ENCODE data around the gene HSD17B7. TPM values are rescaled to one million over a fixed set of nuclear protein-coding genes. Genes with fewer than 3 reads are reported as not detected.

HSD17B7 gene
- total and polyA plus RNA-seq, 10 of the 15 experiments (the other 5 are each of a cell fraction or from before 2014, with no cell fraction given) = 32.9 to 88.1 (median 36.3) TPM

DNA sequence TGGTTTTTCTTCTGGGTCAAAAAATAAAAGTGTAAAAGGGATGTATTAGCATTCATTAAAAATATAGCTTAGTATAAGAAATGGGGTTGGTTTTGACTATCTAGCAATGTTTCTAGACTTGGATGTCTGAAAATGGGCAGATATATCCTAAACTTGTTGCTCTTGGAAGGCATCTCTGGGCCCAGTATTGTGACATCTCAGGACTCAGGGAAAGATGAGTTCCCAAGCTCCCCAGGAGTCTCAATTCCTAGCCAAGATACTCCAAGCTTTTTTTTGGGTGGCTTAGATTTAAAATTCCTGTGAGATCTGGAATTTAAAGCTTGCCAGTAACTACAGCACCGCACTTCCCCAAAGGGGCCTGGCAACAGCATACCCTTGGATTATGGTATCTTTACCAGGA lies 11.5 kb upstream of the HSD17B7 start:
- RAD21 ChIA-PET (ENCODE audit: unreplicated experiment) = interaction anchor here (0.7 kb wide), 2 partner anchors 147 to 156 kb away, joined by 3 to 5 read pairs; no protein-coding TSS in a partner anchor
- Histone ChIP-seq H3K4me2 (ENCODE audit: control insufficient read depth, insufficient read depth) (no peak overlapping the region), H3K27ac (ENCODE audit: control insufficient read depth, insufficient read depth) (no peak overlapping the region), H4K20me1 (ENCODE audit: control insufficient read depth, insufficient read depth) (no peaks in the 10 kb centered on the region), H3K9me3 (replicated peaks; ENCODE audit: control insufficient read depth, insufficient read depth, low read length) (no peaks in the 10 kb centered on the region), H3K9ac (ENCODE audit: control insufficient read depth, insufficient read depth, low read length) (no peak overlapping the region), H3K36me3 (ENCODE audit: control insufficient read depth in 2 of 2, insufficient read depth in 2 of 2, low read length in 1 of 2) (no peaks in the 10 kb centered on the region), H3K4me3 (no peak overlapping the region), H3K79me2 (ENCODE audit: control insufficient read depth, insufficient read depth, low read length) (no peaks in the 10 kb centered on the region), H3K27me3 (replicated peaks in 1 of 2; ENCODE audit: control insufficient read depth in 2 of 2, insufficient read depth in 2 of 2, low read length in 1 of 2) (no peaks in the 10 kb centered on the region), H3K4me1 (ENCODE audit: control insufficient read depth, insufficient read depth, low read length) (no peaks in the 10 kb centered on the region), H2AFZ (ENCODE audit: control insufficient read depth, low read depth, low read length) (no peak overlapping the region)
- FAIRE-seq (no peak), DNase-seq (ENCODE audit: low read depth, low spot score) (no peak), ATAC-seq (no peak)
- WGBS (ENCODE audit: insufficient coverage, insufficient replicate concordance, low lambda C conversion rate, missing lambda C conversion rate) = 100% methylated on average over 1 of the region's 1 CpG
- POLR2A ChIA-PET = interaction anchor here (0.9 kb wide), 1 partner anchor 117 kb away, joined by 3 read pairs; no protein-coding TSS in a partner anchor
- no TSS peak for BruUV-seq (replicated peaks)
- intact Hi-C loops (cut with micrococcal nuclease; ENCODE audit: unreplicated experiment) = no loop called here
- TF ChIP-seq HDGF (IDR thresholded peaks at IDR 0.05) = no peak
- no peak for TF ChIP-seq SMAD1 (IDR thresholded peaks at IDR 0.05; ENCODE audit: low read depth, partially characterized antibody)
- TF ChIP-seq CREM (IDR thresholded peaks at IDR 0.05; ENCODE audit: low read depth) = no peak
- TF ChIP-seq, protein P1, sequence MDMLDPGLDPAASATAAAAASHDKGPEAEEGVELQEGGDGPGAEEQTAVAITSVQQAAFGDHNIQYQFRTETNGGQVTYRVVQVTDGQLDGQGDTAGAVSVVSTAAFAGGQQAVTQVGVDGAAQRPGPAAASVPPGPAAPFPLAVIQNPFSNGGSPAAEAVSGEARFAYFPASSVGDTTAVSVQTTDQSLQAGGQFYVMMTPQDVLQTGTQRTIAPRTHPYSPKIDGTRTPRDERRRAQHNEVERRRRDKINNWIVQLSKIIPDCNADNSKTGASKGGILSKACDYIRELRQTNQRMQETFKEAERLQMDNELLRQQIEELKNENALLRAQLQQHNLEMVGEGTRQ (IDR thresholded peaks at IDR 0.05; ENCODE audit: borderline replicate concordance, low read depth, low read length) = no peak
- no peak for TF ChIP-seq NFYB (IDR thresholded peaks at IDR 0.05; ENCODE audit: insufficient read depth, low read depth, low read length)
- no peak for TF ChIP-seq RELA (IDR thresholded peaks at IDR 0.05; ENCODE audit: borderline replicate concordance, partially characterized antibody)
- TF ChIP-seq EED (IDR thresholded peaks at IDR 0.05; ENCODE audit: low read depth) = no peak
- no peak for TF ChIP-seq ZBED1 (IDR thresholded peaks at IDR 0.05; ENCODE audit: borderline replicate concordance)
- TF ChIP-seq KAT2A (conservative IDR thresholded peaks at IDR 0.05; ENCODE audit: control insufficient read depth, low read depth, low read length) = no peak
- TF ChIP-seq TARDBP (IDR thresholded peaks at IDR 0.05; ENCODE audit: borderline replicate concordance) = no peak
- TF ChIP-seq MXI1 (IDR thresholded peaks at IDR 0.05; ENCODE audit: low read depth, low read length) = no peak
- TF ChIP-seq, protein P2, sequence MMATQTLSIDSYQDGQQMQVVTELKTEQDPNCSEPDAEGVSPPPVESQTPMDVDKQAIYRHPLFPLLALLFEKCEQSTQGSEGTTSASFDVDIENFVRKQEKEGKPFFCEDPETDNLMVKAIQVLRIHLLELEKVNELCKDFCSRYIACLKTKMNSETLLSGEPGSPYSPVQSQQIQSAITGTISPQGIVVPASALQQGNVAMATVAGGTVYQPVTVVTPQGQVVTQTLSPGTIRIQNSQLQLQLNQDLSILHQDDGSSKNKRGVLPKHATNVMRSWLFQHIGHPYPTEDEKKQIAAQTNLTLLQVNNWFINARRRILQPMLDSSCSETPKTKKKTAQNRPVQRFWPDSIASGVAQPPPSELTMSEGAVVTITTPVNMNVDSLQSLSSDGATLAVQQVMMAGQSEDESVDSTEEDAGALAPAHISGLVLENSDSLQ (IDR thresholded peaks at IDR 0.05) = no peak
- in situ Hi-C loops (cut with MboI) = no loop called here
- CTCF ChIA-PET = interaction anchor here (0.9 to 1.0 kb wide), 2 partner anchors 21 to 75 kb away, joined by 3 read pairs; no protein-coding TSS in a partner anchor
- SMC1A ChIA-PET (ENCODE audit: uncharacterized antibody, unreplicated experiment) = no interaction called here

All from GM12878 (cell line).